SK-N-SH (cell line): ENCODE data around the gene ADD3. TPM values are rescaled to one million over a fixed set of nuclear protein-coding genes. Genes with fewer than 3 reads are reported as not detected.

Experiments used
- CTCF ChIA-PET: fragments of 300-600, 350-600 bp; formaldehyde crosslinking; extraction: SDS; loops from one replicate; lab custom pipeline; 2021; lab: Yijun Ruan, JAX
- POLR2A ChIA-PET: fragments of 350-600 bp; sonication (Branson Sonifier 250); formaldehyde crosslinking; extraction: SDS; loops from one replicate; lab custom pipeline; 2020; ENCODE audit warnings: antibody characterized with exemption, inconsistent platforms; lab: Yijun Ruan, JAX
- DNase-seq: peaks from one replicate; pipeline ENCODE4 v3.0.0; 2012
- H2AFZ ChIP-seq: fragments of 200-600 bp; sonication (generic); 2 replicates; pipeline ENCODE4 v1.8.1; 2016; ENCODE audit warnings: antibody characterized with exemption, mild to moderate bottlenecking, low read depth
- H3F3A ChIP-seq: fragments of 200-600 bp; sonication (generic); replicated peaks from 2 replicates; pipeline ENCODE3; 2016; ENCODE audit warnings: antibody characterized with exemption, mild to moderate bottlenecking; ENCODE audit not compliant: insufficient read depth
- H3K27ac ChIP-seq, 2 experiments: fragments of 200-500 bp in 1 of 2; fragments of 200-600 bp in 1 of 2; sonication (Bioruptor generic) in 1 of 2; sonication (generic), shearing (Covaris generic) in 1 of 2; 2 replicates each; pipeline versions ENCODE4 v1.5.1 to v1.6.1; 2014 to 2016; ENCODE audit warnings: low read depth in 2 of 2, inconsistent platforms in 1 of 2, low read length in 1 of 2, mild to moderate bottlenecking in 1 of 2, mixed read lengths in 1 of 2
- H3K27me3 ChIP-seq: fragments of 200-600 bp; sonication (generic), shearing (Covaris generic); 2 replicates; pipeline ENCODE4 v1.6.1; 2016; ENCODE audit warnings: mixed run types; ENCODE audit not compliant: insufficient read depth
- H3K36me3 ChIP-seq, 2 experiments: fragments of 200-500 bp in 1 of 2; fragments of 200-600 bp in 1 of 2; sonication (Bioruptor generic) in 1 of 2; sonication (generic) in 1 of 2; replicated peaks in 1 of 2; 2 replicates each; pipeline versions ENCODE3 to v1.5.1; 2014 to 2016; ENCODE audit warnings: low read length in 1 of 2, mild to moderate bottlenecking in 1 of 2; ENCODE audit not compliant: insufficient read depth in 2 of 2, control insufficient read depth in 1 of 2
- H3K4me1 ChIP-seq, 2 experiments: fragments of 200-500 bp in 1 of 2; fragments of 200-600 bp in 1 of 2; sonication (Bioruptor generic) in 1 of 2; sonication (generic), shearing (Covaris generic) in 1 of 2; 2 replicates each; pipeline versions ENCODE4 v1.5.1 to v1.6.1; 2014 to 2016; ENCODE audit warnings: low read depth in 1 of 2, low read length in 1 of 2, mixed run types in 1 of 2; ENCODE audit not compliant: insufficient read depth in 2 of 2, control insufficient read depth in 1 of 2
- H3K4me2 ChIP-seq: fragments of 200-600 bp; sonication (generic), shearing (Covaris generic); 2 replicates; pipeline ENCODE4 v1.6.1; 2017; ENCODE audit warnings: mixed run types
- H3K4me3 ChIP-seq, 2 experiments: fragments of 200-500 bp in 1 of 2; fragments of 200-600 bp in 1 of 2; sonication (Bioruptor generic) in 1 of 2; sonication (generic), shearing (Covaris generic) in 1 of 2; 2 replicates each; pipeline versions ENCODE4 v1.5.1 to v1.8.1; 2014 to 2016; ENCODE audit warnings: low read depth in 2 of 2, inconsistent platforms in 1 of 2, low read length in 1 of 2, mild to moderate bottlenecking in 1 of 2, mixed read lengths in 1 of 2, moderate library complexity in 1 of 2
- H3K79me2 ChIP-seq: fragments of 200-600 bp; sonication (generic); 2 replicates; pipeline ENCODE4 v1.8.1; 2017; ENCODE audit warnings: mild to moderate bottlenecking; ENCODE audit not compliant: insufficient read depth
- H3K9ac ChIP-seq: fragments of 200-600 bp; sonication (generic); 2 replicates; pipeline ENCODE4 v1.6.1; 2017; ENCODE audit warnings: mixed run types
- H3K9me2 ChIP-seq: fragments of 200-600 bp; sonication (generic); 2 replicates; pipeline ENCODE4 v1.6.1; 2017; ENCODE audit warnings: mixed run types
- H3K9me3 ChIP-seq: fragments of 200-600 bp; sonication (generic); 2 replicates; pipeline ENCODE4 v1.6.1; 2017; ENCODE audit warnings: mixed run types, mild to moderate bottlenecking, moderate library complexity
- H4K20me1 ChIP-seq: fragments of 200-600 bp; sonication (generic); 2 replicates; pipeline ENCODE4 v1.6.1; 2017; ENCODE audit warnings: mild to moderate bottlenecking, mixed run types; ENCODE audit not compliant: insufficient read depth
- CHD2 ChIP-seq: fragments of 150-350 bp; IDR thresholded peaks from 2 replicates; pipeline ENCODE4 v1.6.1; 2018; ENCODE audit warnings: low read length; ENCODE audit not compliant: partially characterized antibody
- ELF1 ChIP-seq: IDR thresholded peaks from 2 replicates; pipeline ENCODE4 v1.4.0; 2012
- EZH2phosphoT487 ChIP-seq: fragments of 200-600 bp; sonication (generic); IDR thresholded peaks from 2 replicates; pipeline ENCODE4 v1.6.1; 2017; ENCODE audit warnings: low read depth, mixed run types, mild to moderate bottlenecking, antibody characterized with exemption, moderate library complexity, borderline replicate concordance
- GABPA ChIP-seq: IDR thresholded peaks from 2 replicates; pipeline ENCODE4 v1.4.0; 2012; ENCODE audit warnings: low read depth, mild to moderate bottlenecking
- JUND ChIP-seq: IDR thresholded peaks from 2 replicates; pipeline ENCODE4 v1.4.0; 2012
- NRF1 ChIP-seq: IDR thresholded peaks from 2 replicates; pipeline ENCODE4 v1.6.1; 2012; ENCODE audit warnings: low read depth, mild to moderate bottlenecking, low read length
- PBX3 ChIP-seq: IDR thresholded peaks from 2 replicates; pipeline ENCODE4; 2012
- POLR2AphosphoS5 ChIP-seq: IDR thresholded peaks from 2 replicates; pipeline ENCODE4 v1.6.1; 2012; ENCODE audit warnings: low read depth, low read length
- RAD21 ChIP-seq: IDR thresholded peaks from 2 replicates; pipeline ENCODE4 v1.6.1; 2012; ENCODE audit warnings: mild to moderate bottlenecking, low read length
- RXRA ChIP-seq: IDR thresholded peaks from 2 replicates; pipeline ENCODE4 v1.4.0; 2012; ENCODE audit warnings: low read depth, mild to moderate bottlenecking, borderline replicate concordance
- SIN3A ChIP-seq: IDR thresholded peaks from 2 replicates; pipeline ENCODE4 v1.6.1; 2012; ENCODE audit warnings: low read depth, mild to moderate bottlenecking, low read length, moderate library complexity, borderline replicate concordance
- TCF12 ChIP-seq: IDR thresholded peaks from 2 replicates; pipeline ENCODE4 v1.4.0; 2012
- TEAD4 ChIP-seq: IDR thresholded peaks from 2 replicates; pipeline ENCODE4 v1.4.0; 2012; ENCODE audit warnings: mild to moderate bottlenecking, borderline replicate concordance; ENCODE audit not compliant: insufficient read depth
- USF2 ChIP-seq: fragments of 150-350 bp; IDR thresholded peaks from 2 replicates; pipeline ENCODE4 v1.6.1; 2017; ENCODE audit warnings: antibody characterized with exemption, low read length, low read depth, borderline replicate concordance
- WGBS: methylation state at CpG from one replicate; pipeline ENCODE4 v1.1.6; 2017; ENCODE audit warnings: low lambda C conversion rate; 5-methylcytosine and 5-hydroxymethylcytosine counted together
- polyA plus RNA-seq, 3 experiments: library from polyadenylated mRNA; depleted of rRNA; stranded (reverse); fragments of >200 nt; gene quantifications; 2 replicates each; pipeline ENCODE4 v1.2.3, GENCODE V29; 2012
- TF ChIP-seq, protein P1 (sequence below): IDR thresholded peaks from 2 replicates; pipeline ENCODE4 v1.4.0; 2012; ENCODE audit warnings: low read depth, borderline replicate concordance
- TF ChIP-seq, protein P2 (sequence below): IDR thresholded peaks from 2 replicates; pipeline ENCODE4 v1.4.0; 2012; ENCODE audit warnings: low read depth, borderline replicate concordance
- TF ChIP-seq, protein P3 (sequence below): IDR thresholded peaks from 2 replicates; pipeline ENCODE4 v1.6.1; 2012; ENCODE audit warnings: mild to moderate bottlenecking, low read depth, low read length, moderate library complexity

The ADD3 gene
- polyA plus RNA-seq, 1 of the 3 experiments (the other 2 are of a cell fraction), result 27.6 TPM

GRCh38 chr10:110150046-110150445 lies 142.3 kb downstream of the ADD3 start:
- Histone ChIP-seq H3K9ac (no peak overlapping the region), H3K9me3 (no peaks in the 10 kb centered on the region), H2AFZ (no peak overlapping the region), H3K4me1 (peaks cover 0 to 13% of the 10 kb centered on the region in 2 experiments; a peak in 1 of 4 replicates), H3K4me2 (no peak overlapping the region), H3K79me2 (no peaks in the 10 kb centered on the region), H3F3A (no peaks in the 10 kb centered on the region), H3K27ac (no peak overlapping the region), H3K4me3 (no peak overlapping the region), H3K27me3 (no peaks in the 10 kb centered on the region), H4K20me1 (no peaks in the 10 kb centered on the region), H3K36me3 (no peaks in the 10 kb centered on the region), H3K9me2 (no peaks in the 10 kb centered on the region)
- WGBS, result 93% methylated on average over 3 of the region's 4 CpGs
- CTCF ChIA-PET, result interaction anchor here (0.6 to 0.8 kb wide), 2 partner anchors 12 to 287 kb away, joined by 3 to 4 read pairs; no protein-coding TSS in a partner anchor
- DNase-seq, result no peak
- TF ChIP-seq TEAD4 (no peak), EZH2phosphoT487 (no peak), POLR2AphosphoS5 (no peak), PBX3 (no peak), GABPA (no peak), NRF1 (no peak), RXRA (no peak), RAD21 (no peak), JUND (no peak), TCF12 (no peak), CHD2 (no peak), SIN3A (no peak), ELF1 (no peak), USF2 (no peak)
- TF ChIP-seq, protein P1, sequence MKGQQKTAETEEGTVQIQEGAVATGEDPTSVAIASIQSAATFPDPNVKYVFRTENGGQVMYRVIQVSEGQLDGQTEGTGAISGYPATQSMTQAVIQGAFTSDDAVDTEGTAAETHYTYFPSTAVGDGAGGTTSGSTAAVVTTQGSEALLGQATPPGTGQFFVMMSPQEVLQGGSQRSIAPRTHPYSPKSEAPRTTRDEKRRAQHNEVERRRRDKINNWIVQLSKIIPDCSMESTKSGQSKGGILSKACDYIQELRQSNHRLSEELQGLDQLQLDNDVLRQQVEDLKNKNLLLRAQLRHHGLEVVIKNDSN, result no peak
- TF ChIP-seq, protein P2, sequence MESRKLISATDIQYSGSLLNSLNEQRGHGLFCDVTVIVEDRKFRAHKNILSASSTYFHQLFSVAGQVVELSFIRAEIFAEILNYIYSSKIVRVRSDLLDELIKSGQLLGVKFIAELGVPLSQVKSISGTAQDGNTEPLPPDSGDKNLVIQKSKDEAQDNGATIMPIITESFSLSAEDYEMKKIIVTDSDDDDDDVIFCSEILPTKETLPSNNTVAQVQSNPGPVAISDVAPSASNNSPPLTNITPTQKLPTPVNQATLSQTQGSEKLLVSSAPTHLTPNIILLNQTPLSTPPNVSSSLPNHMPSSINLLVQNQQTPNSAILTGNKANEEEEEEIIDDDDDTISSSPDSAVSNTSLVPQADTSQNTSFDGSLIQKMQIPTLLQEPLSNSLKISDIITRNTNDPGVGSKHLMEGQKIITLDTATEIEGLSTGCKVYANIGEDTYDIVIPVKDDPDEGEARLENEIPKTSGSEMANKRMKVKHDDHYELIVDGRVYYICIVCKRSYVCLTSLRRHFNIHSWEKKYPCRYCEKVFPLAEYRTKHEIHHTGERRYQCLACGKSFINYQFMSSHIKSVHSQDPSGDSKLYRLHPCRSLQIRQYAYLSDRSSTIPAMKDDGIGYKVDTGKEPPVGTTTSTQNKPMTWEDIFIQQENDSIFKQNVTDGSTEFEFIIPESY, result no peak
- TF ChIP-seq, protein P3, sequence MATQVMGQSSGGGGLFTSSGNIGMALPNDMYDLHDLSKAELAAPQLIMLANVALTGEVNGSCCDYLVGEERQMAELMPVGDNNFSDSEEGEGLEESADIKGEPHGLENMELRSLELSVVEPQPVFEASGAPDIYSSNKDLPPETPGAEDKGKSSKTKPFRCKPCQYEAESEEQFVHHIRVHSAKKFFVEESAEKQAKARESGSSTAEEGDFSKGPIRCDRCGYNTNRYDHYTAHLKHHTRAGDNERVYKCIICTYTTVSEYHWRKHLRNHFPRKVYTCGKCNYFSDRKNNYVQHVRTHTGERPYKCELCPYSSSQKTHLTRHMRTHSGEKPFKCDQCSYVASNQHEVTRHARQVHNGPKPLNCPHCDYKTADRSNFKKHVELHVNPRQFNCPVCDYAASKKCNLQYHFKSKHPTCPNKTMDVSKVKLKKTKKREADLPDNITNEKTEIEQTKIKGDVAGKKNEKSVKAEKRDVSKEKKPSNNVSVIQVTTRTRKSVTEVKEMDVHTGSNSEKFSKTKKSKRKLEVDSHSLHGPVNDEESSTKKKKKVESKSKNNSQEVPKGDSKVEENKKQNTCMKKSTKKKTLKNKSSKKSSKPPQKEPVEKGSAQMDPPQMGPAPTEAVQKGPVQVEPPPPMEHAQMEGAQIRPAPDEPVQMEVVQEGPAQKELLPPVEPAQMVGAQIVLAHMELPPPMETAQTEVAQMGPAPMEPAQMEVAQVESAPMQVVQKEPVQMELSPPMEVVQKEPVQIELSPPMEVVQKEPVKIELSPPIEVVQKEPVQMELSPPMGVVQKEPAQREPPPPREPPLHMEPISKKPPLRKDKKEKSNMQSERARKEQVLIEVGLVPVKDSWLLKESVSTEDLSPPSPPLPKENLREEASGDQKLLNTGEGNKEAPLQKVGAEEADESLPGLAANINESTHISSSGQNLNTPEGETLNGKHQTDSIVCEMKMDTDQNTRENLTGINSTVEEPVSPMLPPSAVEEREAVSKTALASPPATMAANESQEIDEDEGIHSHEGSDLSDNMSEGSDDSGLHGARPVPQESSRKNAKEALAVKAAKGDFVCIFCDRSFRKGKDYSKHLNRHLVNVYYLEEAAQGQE, result no peak
- POLR2A ChIA-PET, result no interaction called here
